GM13977 (cell line): ENCODE measurements around the gene IKZF1.

Experiments
- DNase-seq: peaks from one replicate; pipeline ENCODE4 v3.0.0; 2012; ENCODE audit warnings: low spot score
- CTCF ChIP-seq: IDR thresholded peaks from 2 replicates; pipeline ENCODE4 v1.5.1; 2012; ENCODE audit warnings: mild to moderate bottlenecking, control low read depth; ENCODE audit not compliant: insufficient read depth; ENCODE audit errors: extremely low read depth, missing control alignments
- in situ Hi-C: fragments of 300-500 bp; cut with MboI; formaldehyde crosslinking; loops from one replicate; pipeline ENCODE4 v1.12.0; 2022; ENCODE audit warnings: low sequenced_read_pairs, low pct_unique_long_range_greater_than_20kb, mixed read lengths, inconsistent platforms; ENCODE audit not compliant: unreplicated experiment

IKZF1 gene

GRCh38 chr7:50317697-50318669 is 13.5 kb downstream of the IKZF1 start:
- DNase-seq, result no peak
- in situ Hi-C loops, result no loop called here
- no peak for TF ChIP-seq CTCF

- TF ChIP-seq CTCF, result no peak
- no peak for DNase-seq
These were observed 17.1 kb downstream of the IKZF1 start for GRCh38 chr7:50321487-50322067.

GRCh38 chr7:50324113-50324512 is 19.6 kb downstream of the IKZF1 start:
- no peak for TF ChIP-seq CTCF
- in situ Hi-C loops, result no loop called here
- DNase-seq, result no peak

More at GRCh38 chr7:50321487-50322067, 17.1 kb downstream of the IKZF1 start:
- in situ Hi-C loops, result no loop called here

- in situ Hi-C loops, result no loop called here
These were observed 22.9 kb downstream of the IKZF1 start for GRCh38 chr7:50327443-50327842.

GRCh38 chr7:50329775-50330174 is 25.3 kb downstream of the IKZF1 start:
- in situ Hi-C loops, result no loop called here
- no peak for TF ChIP-seq CTCF
- DNase-seq, result no peak

More at GRCh38 chr7:50327443-50327842, 22.9 kb downstream of the IKZF1 start:
- no peak for DNase-seq
- no peak for TF ChIP-seq CTCF

GRCh38 chr7:50330254-50330653 is 25.7 kb downstream of the IKZF1 start:
- in situ Hi-C loops, result no loop called here
- no peak for TF ChIP-seq CTCF
- DNase-seq, result no peak
